Psoas muscle (tissue), 8 donors: ENCODE results near the gene AREG. TPM values are rescaled to one million over a fixed set of nuclear protein-coding genes. Genes with fewer than 3 reads are reported as not detected.

Experiments
- ATAC-seq, 4 donors: fragments of 200-7000 bp; cut with Tn5 transposase; one replicate each; pipeline ENCODE4 v1.9.1; 2020; ENCODE audit warnings: moderate library complexity in 3 of 4, mild to moderate bottlenecking in 2 of 4
- DNase-seq, 2 donors: peaks; one replicate each; pipeline ENCODE4 v3.0.0-alpha.2; 2020
- H3K27ac ChIP-seq: fragments of 200-600 bp; one replicate; pipeline ENCODE4 v1.8.0; 2022
- H3K27me3 ChIP-seq, 3 donors: fragments of 200-600 bp in 1 of 3; one replicate each; pipeline versions ENCODE4 v1.6.1 to v1.8.0; 2013 to 2022; ENCODE audit warnings: low read length in 2 of 3, mild to moderate bottlenecking in 2 of 3, moderate library complexity in 1 of 3; ENCODE audit not compliant: insufficient read depth in 3 of 3
- H3K36me3 ChIP-seq, 2 donors: fragments of 200-600 bp in 1 of 2; one replicate each; pipeline versions ENCODE4 v1.6.1 to v1.8.0; 2013 to 2022; ENCODE audit warnings: low read depth in 1 of 2, mild to moderate bottlenecking in 1 of 2, moderate library complexity in 1 of 2; ENCODE audit not compliant: insufficient read depth in 1 of 2
- H3K4me1 ChIP-seq: fragments of 200-600 bp; one replicate; pipeline ENCODE4 v1.8.0; 2022
- H3K4me3 ChIP-seq: fragments of 200-600 bp; one replicate; pipeline ENCODE4 v1.8.0; 2022; ENCODE audit warnings: mild to moderate bottlenecking
- H3K9me3 ChIP-seq: fragments of 200-600 bp; one replicate; pipeline ENCODE4 v1.8.0; 2022
- CTCF ChIP-seq: fragments of 200-600 bp; IDR thresholded peaks from one replicate; pipeline ENCODE4 v1.8.0; 2022; ENCODE audit warnings: antibody characterized with exemption
- WGBS, 3 donors: extraction: QIAGEN DNeasy Blood & Tissue Kit; methylation state at CpG; one replicate each; pipeline versions ENCODE4 v1.1.6 to v1.1.7; 2013; 5-methylcytosine and 5-hydroxymethylcytosine counted together
- intact Hi-C, 2 donors: fragments of 100-400 bp; cut with DNase I; formaldehyde crosslinking; loops; one replicate each; pipeline versions ENCODE4 v1.11.0 to v1.14.2; 2022
- polyA plus RNA-seq, 3 donors: library from polyadenylated mRNA; stranded (reverse); fragments of 200-250 nt; gene quantifications; one replicate each; pipeline ENCODE4 v1.2.3, GENCODE V29; 2013
- total RNA-seq, 4 donors: library from RNA; stranded (reverse); fragmentation: NEBNext Ultra II Directional in 2 of 4; extraction: Animal tissue kit (Norgen Biotek cat#: 25700) in 2 of 4; gene quantifications; one replicate each; pipeline versions ENCODE4 v1.2.1 to v1.2.4, GENCODE V29; 2021 to 2023
- donor health status: healthy with polysubstance abuse.
- donor health status: DM: no; HTN: no; CAD: no; lungs with moderate emphysema.
- donor health status: Bipolar disorder and iron deficiency.
- donor health status: healthy.
- donor health status: DM: yes; HTN: yes; CAD: no.
- donor health status: DM: no; HTN: no; CAD: no.
- donor health status: DM: no; HTN: no; CAD: no.
- donor health status: DM: yes; HTN: yes; CAD: no.

Gene AREG
- total and polyA plus RNA-seq, 7 donors, result 0.25 to 1.3 (median 0.75) TPM; not detected in 1

- Histone ChIP-seq H3K4me3 (no peak overlapping the region), H3K27ac (no peak overlapping the region), H3K36me3 (no peaks in the 10 kb centered on the region), H3K27me3 (no peaks in the 10 kb centered on the region), H3K4me1 (no peaks in the 10 kb centered on the region), H3K9me3 (no peaks in the 10 kb centered on the region)
- ATAC-seq, result no peak
- no peak for TF ChIP-seq CTCF
- intact Hi-C loops, result no loop called here
- no peak for DNase-seq
Measured at GRCh38 chr4:74460833-74461232, 15.9 kb downstream of the AREG start.

- no peak for TF ChIP-seq CTCF
- no peak overlapping the region for H3K27ac ChIP-seq
- DNase-seq (no peak), ATAC-seq (no peak)
- no peaks in the 10 kb centered on the region for H3K36me3 ChIP-seq
- H3K4me1 ChIP-seq, result no peaks in the 10 kb centered on the region
- intact Hi-C loops, result no loop called here
- H3K27me3 ChIP-seq, result peaks cover 0 to 3% (median 0%) of the 10 kb centered on the region in 3 donors
- no peaks in the 10 kb centered on the region for H3K9me3 ChIP-seq
- no peak overlapping the region for H3K4me3 ChIP-seq
- 80 to 90% (median 87%) methylated on average over 1 of the region's 1 CpG for WGBS, 3 donors
Measured at GRCh38 chr4:74463123-74463522, 18.2 kb downstream of the AREG start.

GRCh38 chr4:74464291-74464690, 19.4 kb downstream of the AREG start:
- no peaks in the 10 kb centered on the region for H3K36me3 ChIP-seq
- H3K27ac ChIP-seq, result no peak overlapping the region
- ATAC-seq (no peak), DNase-seq (no peak)
- no peaks in the 10 kb centered on the region for H3K4me1 ChIP-seq
- no peak for TF ChIP-seq CTCF
- intact Hi-C loops, result no loop called here
- peaks cover 0 to 3% (median 0%) of the 10 kb centered on the region in 3 donors for H3K27me3 ChIP-seq
- no peak overlapping the region for H3K4me3 ChIP-seq
- H3K9me3 ChIP-seq, result no peaks in the 10 kb centered on the region

- TF ChIP-seq CTCF, result no peak
Measured at GRCh38 chr4:74466242-74466641, 21.3 kb downstream of the AREG start.

GRCh38 chr4:74471264-74471663, 26.3 kb downstream of the AREG start:
- no peak overlapping the region for H3K27ac ChIP-seq
- WGBS, 3 donors, result 69 to 89% (median 74%) methylated on average over 1 of the region's 1 CpG
- intact Hi-C loops, result no loop called here

More at GRCh38 chr4:74466242-74466641, 21.3 kb downstream of the AREG start:
- H3K9me3 ChIP-seq, result no peaks in the 10 kb centered on the region
- WGBS, 3 donors, result 63 to 86% (median 69%) methylated on average over 1 of the region's 1 CpG
- DNase-seq (no peak), ATAC-seq (no peak)
- no peaks in the 10 kb centered on the region for H3K4me1 ChIP-seq
- peaks cover 0 to 3% (median 0%) of the 10 kb centered on the region in 3 donors for H3K27me3 ChIP-seq
- no peak overlapping the region for H3K4me3 ChIP-seq
- no peak overlapping the region for H3K27ac ChIP-seq
- intact Hi-C loops, result no loop called here
- H3K36me3 ChIP-seq, result no peaks in the 10 kb centered on the region

More at GRCh38 chr4:74471264-74471663, 26.3 kb downstream of the AREG start:
- Histone ChIP-seq H3K4me3 (no peak overlapping the region), H3K9me3 (no peaks in the 10 kb centered on the region), H3K4me1 (no peaks in the 10 kb centered on the region), H3K36me3 (no peaks in the 10 kb centered on the region), H3K27me3 (peaks cover 0 to 6% (median 0%) of the 10 kb centered on the region in 3 donors)
- no peak for ATAC-seq
- DNase-seq, result no peak
- no peak for TF ChIP-seq CTCF
